ENCODE measurements around the gene ROBO2.

Gene ROBO2

DNA sequence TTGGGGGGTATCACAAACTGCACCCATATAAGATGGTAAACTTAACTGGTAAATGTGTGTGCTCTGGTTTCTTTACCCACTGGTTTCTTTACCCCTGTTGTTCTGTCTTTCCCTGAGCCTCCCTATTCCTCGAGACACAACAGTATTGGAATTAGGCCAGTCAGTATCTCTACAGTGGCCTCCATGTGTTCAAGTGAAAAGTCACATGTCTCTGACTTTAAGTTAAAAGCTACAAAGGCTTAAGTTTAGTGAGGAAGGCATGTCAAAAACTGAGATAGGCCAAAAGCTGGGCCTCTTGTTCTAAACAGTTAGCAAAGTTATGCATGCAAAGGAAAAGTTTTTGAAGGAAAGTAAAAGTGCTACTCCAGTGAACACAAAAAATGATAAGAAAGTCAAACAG lies 513.3 kb downstream of the ROBO2 start:
- ChIA-PET CTCF (no interaction called here), POLR2A (no interaction called here)
- TF ChIP-seq FOXK2 (IDR thresholded peaks at IDR 0.05) = no peak
- DNase-seq (ENCODE audit: extremely low spot score) = no peak

DNA sequence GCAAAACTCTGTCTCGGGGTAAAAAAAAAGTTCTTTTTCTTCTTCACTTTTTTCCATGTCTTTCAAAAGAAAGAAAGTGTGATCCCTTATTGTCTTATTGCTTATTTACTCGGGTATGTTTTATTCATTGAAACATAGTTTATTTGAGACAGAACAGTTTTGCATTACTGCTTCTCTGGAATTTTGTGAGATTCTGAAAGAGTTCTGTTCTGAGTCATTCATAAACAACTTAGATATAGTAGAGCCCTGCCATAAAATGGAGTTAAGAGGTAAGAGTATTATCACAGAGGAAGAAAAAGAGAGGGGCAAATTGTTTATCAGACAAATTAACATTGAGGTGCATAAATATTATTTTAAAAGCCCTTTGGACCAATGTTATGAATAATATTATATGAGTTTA lies 522.2 kb downstream of the ROBO2 start:
- no peak for DNase-seq (ENCODE audit: extremely low spot score)
- no peak for TF ChIP-seq FOXK2 (IDR thresholded peaks at IDR 0.05)
- TF ChIP-seq CTBP1 (IDR thresholded peaks at IDR 0.05; ENCODE audit: borderline replicate concordance) = no peak
- TF ChIP-seq L3MBTL2 (conservative IDR thresholded peaks at IDR 0.05) = no peak
- no peak for TF ChIP-seq ARNT (IDR thresholded peaks at IDR 0.05)
- TF ChIP-seq, protein P1, sequence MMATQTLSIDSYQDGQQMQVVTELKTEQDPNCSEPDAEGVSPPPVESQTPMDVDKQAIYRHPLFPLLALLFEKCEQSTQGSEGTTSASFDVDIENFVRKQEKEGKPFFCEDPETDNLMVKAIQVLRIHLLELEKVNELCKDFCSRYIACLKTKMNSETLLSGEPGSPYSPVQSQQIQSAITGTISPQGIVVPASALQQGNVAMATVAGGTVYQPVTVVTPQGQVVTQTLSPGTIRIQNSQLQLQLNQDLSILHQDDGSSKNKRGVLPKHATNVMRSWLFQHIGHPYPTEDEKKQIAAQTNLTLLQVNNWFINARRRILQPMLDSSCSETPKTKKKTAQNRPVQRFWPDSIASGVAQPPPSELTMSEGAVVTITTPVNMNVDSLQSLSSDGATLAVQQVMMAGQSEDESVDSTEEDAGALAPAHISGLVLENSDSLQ (IDR thresholded peaks at IDR 0.05) = no peak
- no peak for TF ChIP-seq BHLHE40 (IDR thresholded peaks at IDR 0.05; ENCODE audit: borderline replicate concordance)
- no peak for TF ChIP-seq FOXA1 (IDR thresholded peaks at IDR 0.05)
- TF ChIP-seq LEF1 (IDR thresholded peaks at IDR 0.05; ENCODE audit: borderline replicate concordance) = no peak
- no peak for TF ChIP-seq NFRKB (IDR thresholded peaks at IDR 0.05)
- TF ChIP-seq SUZ12 (IDR thresholded peaks at IDR 0.05) = no peak
- TF ChIP-seq SP1 (IDR thresholded peaks at IDR 0.05) = no peak
- no peak for TF ChIP-seq TARDBP (IDR thresholded peaks at IDR 0.05)
- no peak for TF ChIP-seq HDGF (IDR thresholded peaks at IDR 0.05; ENCODE audit: borderline replicate concordance)
- no peak for TF ChIP-seq ELF4 (IDR thresholded peaks at IDR 0.05)
- TF ChIP-seq ZNF384 (IDR thresholded peaks at IDR 0.05) = no peak
- TF ChIP-seq FOXM1 (IDR thresholded peaks at IDR 0.05; ENCODE audit: borderline replicate concordance) = no peak
- CTCF ChIA-PET = no interaction called here
- POLR2A ChIA-PET = no interaction called here

DNA sequence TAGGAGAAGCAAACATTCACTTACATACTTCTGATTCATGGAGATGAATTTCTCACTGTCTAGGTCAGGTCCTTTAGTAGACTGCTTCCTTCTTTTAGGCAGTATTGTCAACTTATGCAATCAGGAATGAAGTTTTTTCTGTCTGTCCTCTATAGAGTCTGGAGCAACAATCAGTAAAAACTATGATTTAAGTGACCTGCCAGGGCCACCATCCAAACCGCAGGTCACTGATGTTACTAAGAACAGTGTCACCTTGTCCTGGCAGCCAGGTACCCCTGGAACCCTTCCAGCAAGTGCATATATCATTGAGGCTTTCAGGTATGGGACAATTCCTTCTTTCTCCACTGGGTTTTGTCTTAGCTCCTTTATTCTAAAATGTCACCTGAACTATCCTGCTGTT lies 523.1 kb downstream of the ROBO2 start:
- no peak for DNase-seq (ENCODE audit: extremely low spot score)
- TF ChIP-seq FOXA1 (IDR thresholded peaks at IDR 0.05) = no peak
- TF ChIP-seq FOXK2 (IDR thresholded peaks at IDR 0.05) = no peak
- TF ChIP-seq FOXM1 (IDR thresholded peaks at IDR 0.05; ENCODE audit: borderline replicate concordance) = no peak
- TF ChIP-seq L3MBTL2 (conservative IDR thresholded peaks at IDR 0.05) = no peak
- no peak for TF ChIP-seq HDGF (IDR thresholded peaks at IDR 0.05; ENCODE audit: borderline replicate concordance)
- TF ChIP-seq NFRKB (IDR thresholded peaks at IDR 0.05) = no peak
- TF ChIP-seq ELF4 (IDR thresholded peaks at IDR 0.05) = no peak
- no peak for TF ChIP-seq ARNT (IDR thresholded peaks at IDR 0.05)
- TF ChIP-seq, protein P1 (IDR thresholded peaks at IDR 0.05) = no peak
- TF ChIP-seq TARDBP (IDR thresholded peaks at IDR 0.05) = no peak
- TF ChIP-seq SUZ12 (IDR thresholded peaks at IDR 0.05) = no peak
- no peak for TF ChIP-seq LEF1 (IDR thresholded peaks at IDR 0.05; ENCODE audit: borderline replicate concordance)
- POLR2A ChIA-PET = no interaction called here
- CTCF ChIA-PET = no interaction called here

DNA sequence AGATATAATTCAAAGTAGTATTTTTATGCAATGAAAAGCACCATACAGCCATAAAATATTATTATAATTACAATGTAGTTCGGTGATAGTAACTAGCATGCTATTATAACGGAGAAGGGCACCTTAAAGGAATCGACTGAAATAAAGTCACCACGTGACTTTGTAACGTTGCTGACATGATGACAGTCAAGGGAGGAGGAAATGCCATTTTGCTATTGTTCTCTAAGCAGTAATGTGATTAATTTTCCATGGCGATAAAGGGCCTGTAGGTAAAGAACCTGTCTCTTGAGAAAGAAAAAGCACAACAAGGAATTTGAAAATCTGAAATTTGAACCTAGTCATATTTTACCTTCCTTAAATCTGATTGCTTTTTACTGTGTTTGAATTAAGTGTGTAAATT lies 526.2 kb downstream of the ROBO2 start:
- POLR2A ChIA-PET = no interaction called here
- CTCF ChIA-PET = no interaction called here
- no peak for DNase-seq (ENCODE audit: extremely low spot score)
- no peak for TF ChIP-seq FOXK2 (IDR thresholded peaks at IDR 0.05)
- TF ChIP-seq ZNF384 (IDR thresholded peaks at IDR 0.05) = no peak
- no peak for TF ChIP-seq HDGF (IDR thresholded peaks at IDR 0.05; ENCODE audit: borderline replicate concordance)
- TF ChIP-seq SUZ12 (IDR thresholded peaks at IDR 0.05) = no peak
- no peak for TF ChIP-seq ARNT (IDR thresholded peaks at IDR 0.05)
- no peak for TF ChIP-seq SP1 (IDR thresholded peaks at IDR 0.05)
- TF ChIP-seq TARDBP (IDR thresholded peaks at IDR 0.05) = no peak

DNA sequence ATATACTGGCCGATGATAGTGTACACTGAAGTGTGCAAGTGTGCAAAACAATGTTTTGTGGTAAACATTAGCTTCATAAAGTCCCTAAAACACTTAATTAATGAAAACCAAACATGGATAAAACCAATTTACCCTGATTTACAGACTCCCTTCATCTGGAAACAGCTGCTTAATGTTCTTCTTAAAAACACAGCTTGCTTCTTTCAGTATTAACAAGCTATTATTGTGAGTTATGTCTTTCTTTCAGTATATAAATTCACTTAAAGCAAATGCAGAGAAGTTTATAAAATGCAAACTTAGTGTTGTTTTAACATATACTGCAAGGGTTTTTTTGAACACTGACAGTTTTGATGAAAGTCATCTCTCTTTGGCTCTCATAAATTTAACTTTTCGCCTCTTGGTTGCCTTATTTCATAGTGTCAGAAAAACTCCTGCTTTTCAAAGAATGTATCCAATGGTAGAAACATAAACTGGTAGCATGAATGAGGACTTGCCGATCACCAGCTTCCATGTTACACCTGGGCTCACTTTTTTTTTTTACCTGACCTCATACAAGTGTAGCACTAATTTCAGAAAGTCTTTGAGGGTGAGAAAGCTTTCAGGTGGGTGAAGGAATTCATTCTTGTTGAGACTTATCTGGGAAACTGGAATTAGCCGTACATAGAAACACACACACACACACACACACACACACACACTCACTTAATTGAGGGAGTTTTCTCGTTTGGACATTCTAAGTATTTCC lies 532.2 kb downstream of the ROBO2 start:
- TF ChIP-seq ZNF384 (IDR thresholded peaks at IDR 0.05) (no peak), HDGF (IDR thresholded peaks at IDR 0.05; ENCODE audit: borderline replicate concordance) (no peak), BHLHE40 (IDR thresholded peaks at IDR 0.05; ENCODE audit: borderline replicate concordance) (no peak), SUZ12 (IDR thresholded peaks at IDR 0.05) (no peak), L3MBTL2 (conservative IDR thresholded peaks at IDR 0.05) (no peak), SP1 (IDR thresholded peaks at IDR 0.05) (no peak), LEF1 (IDR thresholded peaks at IDR 0.05; ENCODE audit: borderline replicate concordance) (no peak), ARNT (IDR thresholded peaks at IDR 0.05) (no peak), NFRKB (IDR thresholded peaks at IDR 0.05) (no peak), ELF4 (IDR thresholded peaks at IDR 0.05) (no peak), FOXM1 (IDR thresholded peaks at IDR 0.05; ENCODE audit: borderline replicate concordance) (no peak), TARDBP (IDR thresholded peaks at IDR 0.05) (no peak), CTBP1 (IDR thresholded peaks at IDR 0.05; ENCODE audit: borderline replicate concordance) (no peak), FOXA1 (IDR thresholded peaks at IDR 0.05) (no peak), FOXK2 (IDR thresholded peaks at IDR 0.05) (no peak)
- TF ChIP-seq, protein P1 (IDR thresholded peaks at IDR 0.05) = no peak
- ChIA-PET POLR2A (no interaction called here), CTCF (no interaction called here)
- no peak for DNase-seq (ENCODE audit: extremely low spot score)

DNA sequence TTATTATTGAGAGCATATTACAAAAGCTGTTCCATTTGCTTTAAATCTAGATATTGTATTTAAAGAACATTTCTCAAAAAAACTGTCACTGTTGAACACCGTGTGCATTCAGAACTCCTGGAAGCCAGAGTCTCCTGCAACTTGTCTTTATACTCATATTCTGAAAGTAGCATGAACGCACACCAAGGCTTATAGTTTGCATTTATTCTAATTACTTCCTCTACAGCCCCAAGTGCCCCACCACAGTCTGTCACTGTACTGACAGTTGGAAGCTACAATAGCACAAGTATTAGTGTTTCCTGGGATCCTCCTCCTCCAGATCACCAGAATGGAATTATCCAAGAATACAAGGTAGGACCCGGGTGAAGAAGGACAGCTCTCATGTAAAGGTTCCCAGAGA lies 537.4 kb downstream of the ROBO2 start:
- TF ChIP-seq NFRKB (IDR thresholded peaks at IDR 0.05) (no peak), LEF1 (IDR thresholded peaks at IDR 0.05; ENCODE audit: borderline replicate concordance) (no peak), CTBP1 (IDR thresholded peaks at IDR 0.05; ENCODE audit: borderline replicate concordance) (no peak), SP1 (IDR thresholded peaks at IDR 0.05) (no peak), BHLHE40 (IDR thresholded peaks at IDR 0.05; ENCODE audit: borderline replicate concordance) (no peak), FOXA1 (IDR thresholded peaks at IDR 0.05) (no peak), SUZ12 (IDR thresholded peaks at IDR 0.05) (no peak), FOXK2 (IDR thresholded peaks at IDR 0.05) (no peak), ZNF384 (IDR thresholded peaks at IDR 0.05) (no peak), HDGF (IDR thresholded peaks at IDR 0.05; ENCODE audit: borderline replicate concordance) (no peak), TARDBP (IDR thresholded peaks at IDR 0.05) (no peak), L3MBTL2 (conservative IDR thresholded peaks at IDR 0.05) (no peak), ELF4 (IDR thresholded peaks at IDR 0.05) (no peak), FOXM1 (IDR thresholded peaks at IDR 0.05; ENCODE audit: borderline replicate concordance) (no peak), ARNT (IDR thresholded peaks at IDR 0.05) (no peak)
- TF ChIP-seq, protein P1 (IDR thresholded peaks at IDR 0.05) = no peak
- ChIA-PET POLR2A (no interaction called here), CTCF (no interaction called here)
- no peak for DNase-seq (ENCODE audit: extremely low spot score)

Measured in HEK293T (cell line).